Thyroid gland (tissue), 4 donors: ENCODE measurements around the gene LDLRAD4.

Experiments used
- CTCF ChIP-seq, 6 experiments: fragments of 200-600 bp in 3 of 6; fragments of 450-650 bp in 3 of 6; sonication (generic) in 3 of 6; IDR thresholded peaks; one replicate each; pipeline ENCODE4 v1.5.1; 2016 to 2019; ENCODE audit warnings: antibody characterized with exemption in 6 of 6, mild to moderate bottlenecking in 2 of 6, inconsistent platforms in 1 of 6, moderate library complexity in 1 of 6
- POLR2A ChIP-seq, 2 donors: fragments of 450-650 bp; IDR thresholded peaks; one replicate each; pipeline ENCODE4 v1.6.1; 2017; ENCODE audit warnings: antibody characterized with exemption in 2 of 2, mild to moderate bottlenecking in 2 of 2, moderate library complexity in 1 of 2

GRCh38 chr18:13522256-13522655 lies 303.7 kb downstream of the LDLRAD4 start:
- TF ChIP-seq CTCF (IDR thresholded peaks at IDR 0.05) (no peak), POLR2A (IDR thresholded peaks at IDR 0.05) (no peak)
